ENCODE data around the gene ARPC5L.
A peak's percentile ranks its signal among the peaks of the same experiment; 100 is the strongest.

The ARPC5L gene

DNA sequence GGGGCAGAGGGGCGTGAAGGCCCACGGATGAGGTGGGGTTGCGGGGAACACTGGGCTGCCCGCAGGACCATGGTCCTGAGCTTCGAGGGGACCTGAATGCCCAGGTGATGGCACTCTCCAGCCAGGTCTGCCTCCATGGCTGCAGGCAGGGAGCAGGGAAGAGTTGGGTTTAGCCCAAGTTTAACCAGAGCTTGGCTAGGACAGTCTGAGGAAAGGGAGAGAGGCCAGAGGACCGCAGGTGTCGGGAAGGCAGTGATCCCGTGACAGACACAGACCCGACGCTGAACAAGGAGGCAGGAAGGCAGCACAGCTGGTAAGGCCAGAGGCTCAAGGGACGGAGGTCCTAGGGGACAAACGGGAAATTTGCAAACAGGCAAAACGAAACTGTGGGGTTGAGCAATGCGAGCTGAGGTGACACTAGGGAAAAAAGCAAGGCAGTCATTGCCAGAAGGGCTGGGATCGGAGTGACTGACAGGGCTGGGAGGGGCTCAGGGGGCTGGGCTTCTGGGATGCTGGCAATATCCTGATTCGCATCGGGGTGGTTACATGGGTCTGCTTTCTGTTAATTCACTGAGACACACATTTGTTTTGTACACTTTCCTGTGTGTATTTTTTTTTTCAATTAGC lies 25.0 kb downstream of the ARPC5L start:
- peaks cover 24 to 82% (median 69%) of the 10 kb centered on the region in 10 experiments for H3K4me1 ChIP-seq

DNA sequence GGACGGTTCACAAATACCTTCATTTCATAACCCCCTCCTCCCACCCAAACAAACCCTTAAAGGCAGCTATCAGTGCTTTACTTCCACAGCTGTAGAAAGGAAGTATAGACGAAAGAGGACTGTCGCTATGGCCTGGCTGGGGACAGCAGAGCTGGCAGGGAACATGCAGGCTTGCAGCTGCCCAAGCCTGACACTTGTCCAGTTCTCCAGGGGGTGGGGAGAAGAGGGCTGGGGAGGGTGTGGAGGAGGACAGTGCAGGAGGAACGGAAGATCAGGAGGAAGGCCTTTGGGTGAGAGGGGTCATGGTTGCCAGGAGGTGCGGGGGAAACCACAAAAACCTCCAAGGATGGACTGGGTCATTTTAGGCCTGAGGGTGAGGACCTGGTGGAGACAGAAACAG lies 25.9 kb downstream of the ARPC5L start:
- peak overlapping the region; percentile 63 to 95 (median 89) for H3K4me2 ChIP-seq
- peak overlapping the region in 10 of 11 experiments; percentile 17 to 84 (median 62); a peak in 18 of 22 replicates for H3K9ac ChIP-seq
- H3K27me3 ChIP-seq, result no peaks in the 10 kb centered on the region
- H3K4me1 ChIP-seq, result peaks cover 18 to 73% (median 61%) of the 10 kb centered on the region in 10 experiments
- peaks cover 0 to 10% (median 0%) of the 10 kb centered on the region in 11 experiments; a peak in 3 of 22 replicates for H4K20me1 ChIP-seq
- H3K4me3 ChIP-seq, result peak overlapping the region in 4 of 10 experiments; percentile 4 to 41 (median 13); a peak in 5 of 20 replicates
- H3K36me3 ChIP-seq, result peaks cover 13 to 88% (median 33%) of the 10 kb centered on the region in 11 experiments
- no peak for TF ChIP-seq Cebpa-rat (IDR thresholded peaks at IDR 0.05)
- peak overlapping the region in 9 of 11 experiments; percentile 17 to 95 (median 83); a peak in 16 of 22 replicates for H3K27ac ChIP-seq
- H3K9me3 ChIP-seq (replicated peaks in 1 of 11), result no peaks in the 10 kb centered on the region

More for the DNA sequence above, 25.0 kb downstream of the ARPC5L start:
- Histone ChIP-seq H3K4me2 (peak overlapping the region; percentile 63 to 95 (median 89)), H3K9me3 (replicated peaks in 1 of 11) (no peaks in the 10 kb centered on the region), H3K9ac (peak overlapping the region; percentile 11 to 84 (median 61); a peak in 18 of 22 replicates), H3K27ac (peak overlapping the region in 9 of 11 experiments; percentile 17 to 95 (median 83); a peak in 17 of 22 replicates), H3K4me3 (peak overlapping the region in 7 of 10 experiments; percentile 8 to 41 (median 28); a peak in 9 of 20 replicates), H4K20me1 (peaks cover 0 to 18% (median 0%) of the 10 kb centered on the region in 11 experiments; a peak in 6 of 22 replicates), H3K27me3 (no peaks in the 10 kb centered on the region), H3K36me3 (peaks cover 13 to 85% (median 30%) of the 10 kb centered on the region in 11 experiments)
- peak in 8 of 11 experiments; percentile 60 to 99 (median 94); a peak in 16 of 22 replicates for TF ChIP-seq Cebpa-rat (IDR thresholded peaks at IDR 0.05)

DNA sequence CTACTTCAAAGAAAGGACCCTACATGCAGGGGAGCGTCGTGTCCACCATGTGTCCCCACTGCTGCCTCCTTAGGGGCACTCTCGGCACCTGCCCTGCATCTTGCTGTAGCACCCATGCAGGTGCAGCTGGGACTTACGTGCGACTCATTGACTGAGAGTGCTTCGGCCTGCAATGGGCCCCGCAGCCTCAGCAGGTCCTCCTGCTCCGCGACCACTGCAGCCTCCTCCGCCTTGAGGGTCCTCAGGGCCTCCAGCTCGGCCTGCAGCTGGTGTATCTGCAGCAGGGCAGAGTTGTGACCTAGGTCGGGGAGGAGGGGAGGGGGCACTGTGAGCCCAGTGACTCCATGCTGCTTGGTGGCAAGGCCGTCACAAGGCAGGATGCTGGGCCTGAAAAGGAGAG lies 27.1 kb downstream of the ARPC5L start:
- Histone ChIP-seq H3K27me3 (no peaks in the 10 kb centered on the region), H3K4me1 (peaks cover 18 to 64% (median 54%) of the 10 kb centered on the region in 10 experiments), H3K4me2 (peak overlapping the region in 8 of 11 experiments; percentile 63 to 95 (median 90); a peak in 15 of 22 replicates), H3K4me3 (no peak overlapping the region), H3K9ac (peak overlapping the region in 3 of 11 experiments; percentile 9 to 80 (median 20); a peak in 2 of 22 replicates), H3K27ac (peak overlapping the region in 5 of 11 experiments; percentile 20 to 95 (median 93); a peak in 9 of 22 replicates), H4K20me1 (peaks cover 0 to 10% (median 0%) of the 10 kb centered on the region in 11 experiments; a peak in 3 of 22 replicates), H3K9me3 (replicated peaks in 1 of 11) (no peaks in the 10 kb centered on the region), H3K36me3 (peaks cover 22 to 92% (median 41%) of the 10 kb centered on the region in 11 experiments)
- no peak for TF ChIP-seq Cebpa-rat (IDR thresholded peaks at IDR 0.05)

DNA sequence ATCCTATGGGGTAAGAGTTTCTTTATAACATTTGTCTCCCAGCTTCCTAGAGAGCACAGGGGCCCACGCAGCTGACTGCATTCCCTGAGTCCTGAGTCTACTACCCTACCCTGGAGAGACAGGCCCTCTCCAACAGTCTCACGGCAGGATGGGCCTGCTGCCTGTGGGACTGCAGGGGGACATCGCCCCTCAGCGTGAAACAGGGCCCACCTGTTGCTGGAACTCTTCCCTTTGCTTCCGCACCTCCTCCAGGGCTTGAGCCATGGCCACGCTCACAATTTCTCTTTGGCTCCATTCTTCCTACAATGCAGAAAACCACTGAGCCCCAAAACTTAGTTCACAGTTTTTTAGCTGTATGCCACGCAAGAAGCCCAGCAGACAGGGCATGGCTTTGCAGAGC lies 28.2 kb downstream of the ARPC5L start:
- Histone ChIP-seq H3K4me3 (no peak overlapping the region), H3K36me3 (peaks cover 22 to 85% (median 43%) of the 10 kb centered on the region in 11 experiments), H3K9me3 (replicated peaks in 1 of 11) (no peaks in the 10 kb centered on the region), H3K9ac (no peak overlapping the region), H3K4me2 (no peak overlapping the region; a peak in 1 of 22 replicates), H3K27ac (peak overlapping the region in 4 of 11 experiments; percentile 91 to 95 (median 94); a peak in 6 of 22 replicates), H3K4me1 (peaks cover 18 to 65% (median 52%) of the 10 kb centered on the region in 10 experiments), H3K27me3 (no peaks in the 10 kb centered on the region), H4K20me1 (peaks cover 0 to 10% (median 0%) of the 10 kb centered on the region in 11 experiments; a peak in 4 of 22 replicates)
- no peak for TF ChIP-seq Cebpa-rat (IDR thresholded peaks at IDR 0.05)

DNA sequence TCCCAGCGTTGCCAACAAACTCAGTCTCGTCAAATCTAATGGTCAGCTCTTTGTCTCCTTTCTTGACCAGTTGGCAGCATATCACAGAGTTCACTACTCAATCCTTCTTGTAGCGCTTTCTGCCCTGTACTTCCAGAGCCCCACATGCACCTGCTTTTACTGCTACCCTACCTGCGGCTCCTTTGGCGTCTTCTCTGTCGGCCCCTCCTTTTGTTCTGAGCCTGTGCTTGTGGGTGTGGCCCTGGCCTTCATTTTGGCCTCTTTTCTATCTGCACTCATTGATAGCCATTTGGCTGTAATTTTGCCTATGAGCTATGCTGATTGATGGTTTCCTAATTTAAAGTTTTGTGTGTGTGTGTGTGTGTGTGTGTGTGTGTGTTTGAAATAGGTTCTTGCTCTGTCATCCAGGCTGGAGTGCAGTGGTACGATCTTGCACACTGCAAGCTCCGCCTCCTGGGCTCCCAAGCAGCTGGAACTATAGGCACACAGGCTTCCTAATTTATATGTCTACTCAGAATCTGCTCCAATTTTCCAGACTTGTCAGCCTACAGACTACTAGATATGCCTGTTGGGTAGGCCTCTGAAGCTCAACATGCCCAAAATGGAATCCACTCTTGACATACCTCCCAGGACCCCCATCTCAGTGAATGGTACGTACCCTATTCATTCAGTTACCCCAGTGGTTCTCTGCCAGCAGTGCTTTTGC lies 32.3 kb downstream of the ARPC5L start:
- peaks cover 0 to 25% (median 15%) of the 10 kb centered on the region in 10 experiments; a peak in 16 of 20 replicates for H3K4me1 ChIP-seq
- peak overlapping the region in 4 of 11 experiments; percentile 20 to 64 (median 52); a peak in 4 of 22 replicates for H3K27ac ChIP-seq
- H3K9ac ChIP-seq, result peak overlapping the region in 6 of 11 experiments; percentile 4 to 59 (median 33); a peak in 8 of 22 replicates
- H3K4me2 ChIP-seq, result peak overlapping the region in 5 of 11 experiments; percentile 2 to 44 (median 35); a peak in 5 of 22 replicates
- peaks cover 0 to 12% (median 0%) of the 10 kb centered on the region in 11 experiments; a peak in 4 of 22 replicates for H4K20me1 ChIP-seq
- H3K36me3 ChIP-seq, result peaks cover 26 to 93% (median 51%) of the 10 kb centered on the region in 11 experiments
- TF ChIP-seq Cebpa-rat (IDR thresholded peaks at IDR 0.05), result no peak
- no peak overlapping the region for H3K4me3 ChIP-seq
- no peaks in the 10 kb centered on the region for H3K9me3 ChIP-seq (replicated peaks in 1 of 11)
- H3K27me3 ChIP-seq, result no peaks in the 10 kb centered on the region

DNA sequence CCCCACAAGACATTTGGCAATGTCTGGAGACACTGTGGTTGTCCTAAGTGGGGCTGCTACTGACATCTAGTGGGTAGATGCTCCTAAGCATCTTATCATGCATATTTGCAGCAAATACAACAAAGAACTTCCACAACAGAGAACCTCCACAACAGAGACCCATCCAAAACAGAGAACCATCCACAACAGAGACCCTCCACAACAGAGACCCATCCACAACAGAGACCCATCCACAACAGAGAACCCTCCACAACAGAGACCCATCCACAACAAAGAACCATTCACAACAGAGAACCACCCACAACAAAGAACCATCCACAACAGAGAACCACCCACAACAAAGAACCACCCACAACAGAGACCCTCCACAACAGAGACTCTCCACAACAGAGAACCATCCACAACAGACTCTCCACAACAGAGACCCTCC lies 32.8 kb downstream of the ARPC5L start:
- H4K20me1 ChIP-seq, result peaks cover 0 to 12% (median 0%) of the 10 kb centered on the region in 11 experiments; a peak in 4 of 22 replicates

DNA sequence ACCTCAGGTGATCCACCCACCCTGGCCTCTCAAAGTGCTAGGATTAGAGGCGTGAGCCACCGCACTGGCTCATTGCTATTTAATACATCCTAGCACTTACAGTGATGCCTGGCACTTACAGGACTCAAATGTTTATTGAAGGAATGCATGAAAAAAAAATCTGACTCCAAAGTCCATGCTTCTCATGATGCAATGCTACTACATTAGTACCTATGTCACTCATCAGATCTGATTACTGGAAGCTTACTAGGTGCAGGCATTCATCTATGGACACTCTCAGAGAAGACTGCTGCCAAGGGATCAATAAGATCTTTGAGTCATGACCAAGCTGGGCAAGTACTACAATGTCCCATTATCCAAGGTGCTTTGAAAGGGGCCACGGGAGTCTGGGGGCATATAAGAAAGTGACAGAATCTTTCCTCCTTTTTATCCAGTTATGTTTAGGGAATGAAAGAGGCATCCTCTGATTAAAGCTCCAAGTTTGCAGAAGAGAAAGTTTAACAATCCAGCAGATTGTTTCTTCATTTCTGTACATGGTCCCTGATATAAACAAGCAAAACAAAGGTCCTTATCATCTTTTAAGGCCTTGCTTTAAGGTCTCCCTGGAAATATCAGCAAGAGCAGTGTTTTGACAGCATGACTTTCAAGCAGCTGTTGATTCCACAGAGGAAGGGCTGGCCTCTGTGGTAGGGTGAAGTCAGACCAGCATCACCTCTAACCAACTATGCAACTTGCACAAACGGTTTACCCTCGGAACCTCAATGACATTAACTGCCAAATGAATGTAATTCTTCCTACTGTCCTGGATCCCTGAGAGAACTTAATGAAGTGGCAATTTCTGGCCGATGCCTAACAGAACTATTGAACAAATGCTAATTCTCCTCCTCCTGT lies 35.9 kb downstream of the ARPC5L start:
- TF ChIP-seq Cebpa-rat (IDR thresholded peaks at IDR 0.05), result no peak
- peaks cover 20 to 82% (median 44%) of the 10 kb centered on the region in 11 experiments; a peak in 21 of 22 replicates for H3K36me3 ChIP-seq

More for the DNA sequence above, 32.8 kb downstream of the ARPC5L start:
- TF ChIP-seq Cebpa-rat (IDR thresholded peaks at IDR 0.05), result no peak
- H3K27me3 ChIP-seq, result no peaks in the 10 kb centered on the region
- peaks cover 0 to 19% (median 13%) of the 10 kb centered on the region in 10 experiments; a peak in 15 of 20 replicates for H3K4me1 ChIP-seq
- H3K4me3 ChIP-seq, result no peak overlapping the region
- peaks cover 25 to 93% (median 53%) of the 10 kb centered on the region in 11 experiments; a peak in 21 of 22 replicates for H3K36me3 ChIP-seq
- peak overlapping the region in 2 of 11 experiments; percentile 35 to 44; a peak in 4 of 22 replicates for H3K4me2 ChIP-seq
- H3K27ac ChIP-seq, result peak overlapping the region in 7 of 11 experiments; percentile 20 to 64 (median 50); a peak in 11 of 22 replicates
- peak overlapping the region; percentile 4 to 59 (median 44); a peak in 14 of 22 replicates for H3K9ac ChIP-seq
- no peaks in the 10 kb centered on the region for H3K9me3 ChIP-seq (replicated peaks in 1 of 11)

More for the DNA sequence above, 35.9 kb downstream of the ARPC5L start:
- Histone ChIP-seq H3K4me2 (no peak overlapping the region), H4K20me1 (peaks cover 0 to 12% (median 0%) of the 10 kb centered on the region in 11 experiments; a peak in 4 of 22 replicates), H3K9me3 (replicated peaks in 1 of 11) (no peaks in the 10 kb centered on the region), H3K27ac (no peak overlapping the region), H3K9ac (peak overlapping the region in 1 of 11 experiments; percentile 19; a peak in 1 of 22 replicates), H3K4me1 (peaks cover 0 to 16% (median 13%) of the 10 kb centered on the region in 10 experiments; a peak in 13 of 20 replicates), H3K4me3 (no peak overlapping the region), H3K27me3 (no peaks in the 10 kb centered on the region)

Measured in BLaER1 treated with 17β-estradiol and CSF1 and Interleukin-3, amounts not matched to agents 10 nM and 100 nM (cell line).